GM23338 (cell line): Measurements from ENCODE around the gene CYP19A1. TPM values are rescaled to one million over a fixed set of nuclear protein-coding genes. Genes with fewer than 3 reads are reported as not detected.

Experiments used
- EZH2 ChIP-seq: fragments of 200-600 bp; sonication (generic); IDR thresholded peaks from one replicate; pipeline ENCODE4 v1.8.0; 2017; ENCODE audit warnings: antibody characterized with exemption, mild to moderate bottlenecking, low read depth; ENCODE audit not compliant: unreplicated experiment
- EZH2phosphoT487 ChIP-seq: fragments of 200-600 bp; sonication (generic); IDR thresholded peaks from one replicate; pipeline ENCODE4 v1.8.1; 2018; ENCODE audit warnings: antibody characterized with exemption; ENCODE audit not compliant: unreplicated experiment
- JUNB ChIP-seq: IDR thresholded peaks from one replicate; pipeline ENCODE4 v1.6.1; 2016; ENCODE audit warnings: antibody characterized with exemption; ENCODE audit not compliant: unreplicated experiment
- NANOG ChIP-seq: IDR thresholded peaks from 2 replicates; pipeline ENCODE4 v1.6.1; 2016; ENCODE audit warnings: antibody characterized with exemption, borderline replicate concordance
- POLR2AphosphoS5 ChIP-seq: IDR thresholded peaks from 2 replicates; pipeline ENCODE4 v1.6.1; 2016; ENCODE audit warnings: antibody characterized with exemption, low read depth
- ZNF114 ChIP-seq: fragments of 250-450 bp; sonication (Bioruptor Pico); IDR thresholded peaks from 2 replicates; pipeline ENCODE4 v1.5.0; 2020; ENCODE audit warnings: mild to moderate bottlenecking, moderate library complexity
- ZNF331 ChIP-seq: fragments of 250-450 bp; sonication (Bioruptor Pico); IDR thresholded peaks from 2 replicates; pipeline ENCODE4 v1.5.0; 2020; ENCODE audit warnings: low read depth, mild to moderate bottlenecking, moderate library complexity
- polyA plus RNA-seq: library from polyadenylated mRNA; unstranded; fragments of >200 nt; fragmentation: Nextera tagmentation; extraction: Ambion mirVana; gene quantifications from 2 replicates; pipeline ENCODE4 v1.2.1, GENCODE V29; 2016
- total RNA-seq: library from RNA; depleted of rRNA; stranded (reverse); fragments of >200 nt; shearing (Covaris generic); gene quantifications from 2 replicates; pipeline ENCODE4 v1.2.3, GENCODE V29; 2014
- TF ChIP-seq, protein P1 (sequence below): fragments of 250-450 bp; sonication (Bioruptor Pico); IDR thresholded peaks from 2 replicates; pipeline ENCODE4 v1.5.0; 2020; ENCODE audit warnings: mild to moderate bottlenecking, moderate library complexity
- TF ChIP-seq, protein P2 (sequence below): IDR thresholded peaks from one replicate; pipeline ENCODE4 v1.6.1; 2018; ENCODE audit warnings: antibody characterized with exemption; ENCODE audit not compliant: unreplicated experiment

Gene CYP19A1
- total and polyA plus RNA-seq, 2 experiments from 2014 or later, result 0.42 TPM; not detected in 1

DNA sequence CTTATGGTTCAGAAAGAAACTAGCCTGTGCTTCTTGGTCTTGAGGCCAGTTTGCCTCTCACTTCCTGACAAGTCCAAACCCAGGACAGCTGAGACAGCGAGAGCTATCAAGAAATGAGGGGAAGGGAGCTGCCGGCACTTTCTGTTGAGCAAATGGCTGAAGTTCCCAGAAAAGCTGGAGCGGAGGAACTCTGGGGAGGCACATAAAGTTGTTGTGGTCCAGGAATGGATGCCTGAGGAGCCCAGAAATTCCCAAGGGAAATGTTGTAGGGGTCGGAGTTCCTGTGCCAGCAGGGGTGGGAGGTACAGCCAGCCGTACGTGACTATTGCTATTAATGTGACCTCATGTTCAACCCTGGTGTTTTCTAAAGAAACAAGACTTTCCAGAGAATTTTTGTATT, 144.9 kb downstream of the CYP19A1 start (continued):
- TF ChIP-seq, protein P1, sequence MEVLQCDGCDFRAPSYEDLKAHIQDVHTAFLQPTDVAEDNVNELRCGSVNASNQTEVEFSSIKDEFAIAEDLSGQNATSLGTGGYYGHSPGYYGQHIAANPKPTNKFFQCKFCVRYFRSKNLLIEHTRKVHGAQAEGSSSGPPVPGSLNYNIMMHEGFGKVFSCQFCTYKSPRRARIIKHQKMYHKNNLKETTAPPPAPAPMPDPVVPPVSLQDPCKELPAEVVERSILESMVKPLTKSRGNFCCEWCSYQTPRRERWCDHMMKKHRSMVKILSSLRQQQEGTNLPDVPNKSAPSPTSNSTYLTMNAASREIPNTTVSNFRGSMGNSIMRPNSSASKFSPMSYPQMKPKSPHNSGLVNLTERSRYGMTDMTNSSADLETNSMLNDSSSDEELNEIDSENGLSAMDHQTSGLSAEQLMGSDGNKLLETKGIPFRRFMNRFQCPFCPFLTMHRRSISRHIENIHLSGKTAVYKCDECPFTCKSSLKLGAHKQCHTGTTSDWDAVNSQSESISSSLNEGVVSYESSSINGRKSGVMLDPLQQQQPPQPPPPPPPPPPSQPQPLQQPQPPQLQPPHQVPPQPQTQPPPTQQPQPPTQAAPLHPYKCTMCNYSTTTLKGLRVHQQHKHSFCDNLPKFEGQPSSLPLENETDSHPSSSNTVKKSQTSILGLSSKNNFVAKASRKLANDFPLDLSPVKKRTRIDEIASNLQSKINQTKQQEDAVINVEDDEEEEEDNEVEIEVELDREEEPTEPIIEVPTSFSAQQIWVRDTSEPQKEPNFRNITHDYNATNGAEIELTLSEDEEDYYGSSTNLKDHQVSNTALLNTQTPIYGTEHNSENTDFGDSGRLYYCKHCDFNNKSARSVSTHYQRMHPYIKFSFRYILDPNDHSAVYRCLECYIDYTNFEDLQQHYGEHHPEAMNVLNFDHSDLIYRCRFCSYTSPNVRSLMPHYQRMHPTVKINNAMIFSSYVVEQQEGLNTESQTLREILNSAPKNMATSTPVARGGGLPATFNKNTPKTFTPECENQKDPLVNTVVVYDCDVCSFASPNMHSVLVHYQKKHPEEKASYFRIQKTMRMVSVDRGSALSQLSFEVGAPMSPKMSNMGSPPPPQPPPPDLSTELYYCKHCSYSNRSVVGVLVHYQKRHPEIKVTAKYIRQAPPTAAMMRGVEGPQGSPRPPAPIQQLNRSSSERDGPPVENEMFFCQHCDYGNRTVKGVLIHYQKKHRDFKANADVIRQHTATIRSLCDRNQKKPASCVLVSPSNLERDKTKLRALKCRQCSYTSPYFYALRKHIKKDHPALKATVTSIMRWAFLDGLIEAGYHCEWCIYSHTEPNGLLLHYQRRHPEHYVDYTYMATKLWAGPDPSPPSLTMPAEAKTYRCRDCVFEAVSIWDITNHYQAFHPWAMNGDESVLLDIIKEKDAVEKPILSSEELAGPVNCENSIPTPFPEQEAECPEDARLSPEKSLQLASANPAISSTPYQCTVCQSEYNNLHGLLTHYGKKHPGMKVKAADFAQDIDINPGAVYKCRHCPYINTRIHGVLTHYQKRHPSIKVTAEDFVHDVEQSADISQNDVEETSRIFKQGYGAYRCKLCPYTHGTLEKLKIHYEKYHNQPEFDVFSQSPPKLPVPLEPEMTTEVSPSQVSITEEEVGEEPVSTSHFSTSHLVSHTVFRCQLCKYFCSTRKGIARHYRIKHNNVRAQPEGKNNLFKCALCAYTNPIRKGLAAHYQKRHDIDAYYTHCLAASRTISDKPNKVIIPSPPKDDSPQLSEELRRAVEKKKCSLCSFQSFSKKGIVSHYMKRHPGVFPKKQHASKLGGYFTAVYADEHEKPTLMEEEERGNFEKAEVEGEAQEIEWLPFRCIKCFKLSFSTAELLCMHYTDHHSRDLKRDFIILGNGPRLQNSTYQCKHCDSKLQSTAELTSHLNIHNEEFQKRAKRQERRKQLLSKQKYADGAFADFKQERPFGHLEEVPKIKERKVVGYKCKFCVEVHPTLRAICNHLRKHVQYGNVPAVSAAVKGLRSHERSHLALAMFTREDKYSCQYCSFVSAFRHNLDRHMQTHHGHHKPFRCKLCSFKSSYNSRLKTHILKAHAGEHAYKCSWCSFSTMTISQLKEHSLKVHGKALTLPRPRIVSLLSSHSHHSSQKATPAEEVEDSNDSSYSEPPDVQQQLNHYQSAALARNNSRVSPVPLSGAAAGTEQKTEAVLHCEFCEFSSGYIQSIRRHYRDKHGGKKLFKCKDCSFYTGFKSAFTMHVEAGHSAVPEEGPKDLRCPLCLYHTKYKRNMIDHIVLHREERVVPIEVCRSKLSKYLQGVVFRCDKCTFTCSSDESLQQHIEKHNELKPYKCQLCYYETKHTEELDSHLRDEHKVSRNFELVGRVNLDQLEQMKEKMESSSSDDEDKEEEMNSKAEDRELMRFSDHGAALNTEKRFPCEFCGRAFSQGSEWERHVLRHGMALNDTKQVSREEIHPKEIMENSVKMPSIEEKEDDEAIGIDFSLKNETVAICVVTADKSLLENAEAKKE, result no peak
- TF ChIP-seq EZH2 (no peak), POLR2AphosphoS5 (no peak), NANOG (no peak), ZNF114 (CRISPR knock-in tag) (no peak), JUNB (no peak), EZH2phosphoT487 (no peak), ZNF331 (CRISPR knock-in tag) (no peak)
- TF ChIP-seq, protein P2, sequence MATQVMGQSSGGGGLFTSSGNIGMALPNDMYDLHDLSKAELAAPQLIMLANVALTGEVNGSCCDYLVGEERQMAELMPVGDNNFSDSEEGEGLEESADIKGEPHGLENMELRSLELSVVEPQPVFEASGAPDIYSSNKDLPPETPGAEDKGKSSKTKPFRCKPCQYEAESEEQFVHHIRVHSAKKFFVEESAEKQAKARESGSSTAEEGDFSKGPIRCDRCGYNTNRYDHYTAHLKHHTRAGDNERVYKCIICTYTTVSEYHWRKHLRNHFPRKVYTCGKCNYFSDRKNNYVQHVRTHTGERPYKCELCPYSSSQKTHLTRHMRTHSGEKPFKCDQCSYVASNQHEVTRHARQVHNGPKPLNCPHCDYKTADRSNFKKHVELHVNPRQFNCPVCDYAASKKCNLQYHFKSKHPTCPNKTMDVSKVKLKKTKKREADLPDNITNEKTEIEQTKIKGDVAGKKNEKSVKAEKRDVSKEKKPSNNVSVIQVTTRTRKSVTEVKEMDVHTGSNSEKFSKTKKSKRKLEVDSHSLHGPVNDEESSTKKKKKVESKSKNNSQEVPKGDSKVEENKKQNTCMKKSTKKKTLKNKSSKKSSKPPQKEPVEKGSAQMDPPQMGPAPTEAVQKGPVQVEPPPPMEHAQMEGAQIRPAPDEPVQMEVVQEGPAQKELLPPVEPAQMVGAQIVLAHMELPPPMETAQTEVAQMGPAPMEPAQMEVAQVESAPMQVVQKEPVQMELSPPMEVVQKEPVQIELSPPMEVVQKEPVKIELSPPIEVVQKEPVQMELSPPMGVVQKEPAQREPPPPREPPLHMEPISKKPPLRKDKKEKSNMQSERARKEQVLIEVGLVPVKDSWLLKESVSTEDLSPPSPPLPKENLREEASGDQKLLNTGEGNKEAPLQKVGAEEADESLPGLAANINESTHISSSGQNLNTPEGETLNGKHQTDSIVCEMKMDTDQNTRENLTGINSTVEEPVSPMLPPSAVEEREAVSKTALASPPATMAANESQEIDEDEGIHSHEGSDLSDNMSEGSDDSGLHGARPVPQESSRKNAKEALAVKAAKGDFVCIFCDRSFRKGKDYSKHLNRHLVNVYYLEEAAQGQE, result no peak
